ENCODE results near the gene TGM1.

The TGM1 gene

GRCh38 chr14:24234095-24235005 lies 28.6 kb downstream of the TGM1 start:
- no peak for TF ChIP-seq CTCF (conservative IDR thresholded peaks at IDR 0.05; ENCODE audit: low read depth)
- no peak for DNase-seq (ENCODE audit: low spot score)
- ChIA-PET CTCF (interaction anchor here (1.0 to 1.3 kb wide), 2 partner anchors 63 to 64 kb away, joined by 3 to 4 read pairs; no protein-coding TSS in a partner anchor), POLR2A (ENCODE audit: low non-redundant PET) (no interaction called here)
- H3K27ac ChIP-seq, result no peak overlapping the region

GRCh38 chr14:24233538-24233866 lies 29.5 kb downstream of the TGM1 start:
- POLR2A ChIA-PET (ENCODE audit: low non-redundant PET), result no interaction called here
- no peak for TF ChIP-seq CTCF (conservative IDR thresholded peaks at IDR 0.05; ENCODE audit: low read depth)
- H3K27ac ChIP-seq, result peak overlapping the region; percentile 96
- CTCF ChIA-PET, result interaction anchor here (1.4 kb wide), 1 partner anchor 17 kb away, joined by 3 read pairs; no protein-coding TSS in a partner anchor
- DNase-seq (ENCODE audit: low spot score), result peak; percentile 36

- no peak for TF ChIP-seq CTCF (conservative IDR thresholded peaks at IDR 0.05; ENCODE audit: low read depth)
- CTCF ChIA-PET, result interaction anchor here (1.4 kb wide), 1 partner anchor 16 kb away, joined by 3 read pairs; no protein-coding TSS in a partner anchor
- DNase-seq (ENCODE audit: low spot score), result peak; percentile 16
- POLR2A ChIA-PET (ENCODE audit: low non-redundant PET), result no interaction called here
- peak within 1 kb of the TSS; percentile 96 for H3K27ac ChIP-seq
Measured at GRCh38 chr14:24232645-24233537, 30.1 kb downstream of the TGM1 start, which contains the start of gene GMPR2. GMPR2 (plus strand) TSS chr14:24232929; CDS start chr14:24233254, 325 bp downstream.

GRCh38 chr14:24232121-24232644 lies 30.8 kb downstream of the TGM1 start, which contains the start of gene NEDD8:
NEDD8 (minus strand) TSS chr14:24232367; CDS start chr14:24232267, 100 bp downstream.
- peak; percentile 97 for DNase-seq (ENCODE audit: low spot score)
- H3K27ac ChIP-seq, result peak within 1 kb of the TSS; percentile 96
- no peak for TF ChIP-seq CTCF (conservative IDR thresholded peaks at IDR 0.05; ENCODE audit: low read depth)
- POLR2A ChIA-PET (ENCODE audit: low non-redundant PET), result no interaction called here
- CTCF ChIA-PET, result interaction anchor here (0.6 to 1.4 kb wide), 2 partner anchors 15 to 1638 kb away, joined by 3 read pairs; no protein-coding TSS in a partner anchor

- H3K27ac ChIP-seq, result peak overlapping the region; percentile 96
- ChIA-PET CTCF (interaction anchor here (0.6 kb wide), 1 partner anchor 1637 kb away, joined by 3 read pairs; no protein-coding TSS in a partner anchor), POLR2A (ENCODE audit: low non-redundant PET) (interaction anchor here (0.6 kb wide), 1 partner anchor 11 kb away, joined by 11 read pairs; no protein-coding TSS in a partner anchor)
- TF ChIP-seq CTCF (conservative IDR thresholded peaks at IDR 0.05; ENCODE audit: low read depth), result no peak
- DNase-seq (ENCODE audit: low spot score), result peak; percentile 34
Measured at GRCh38 chr14:24231263-24232120, 31.5 kb downstream of the TGM1 start.

Data from RWPE1 (cell line).